Ovary (tissue), 9 donors: ENCODE results near the gene TCEAL7. TPM values are rescaled to one million over a fixed set of nuclear protein-coding genes. Genes with fewer than 3 reads are reported as not detected.
A peak's percentile ranks its signal among the peaks of the same experiment; 100 is the strongest.

ENCODE experiments used
- DNase-seq, 5 donors: peaks; one replicate each; pipeline ENCODE4 v3.0.0-alpha.2; 2019 to 2020
- H3K27ac ChIP-seq, 2 donors: fragments of 200-600 bp; one replicate each; pipeline versions ENCODE4 v1.5.1 to v1.8.0; 2019 to 2022
- H3K27me3 ChIP-seq: fragments of 200-600 bp; one replicate; pipeline ENCODE4 v1.8.0; 2022
- H3K36me3 ChIP-seq: fragments of 200-600 bp; sonication (generic); one replicate; pipeline ENCODE4 v1.5.1; 2019
- H3K4me1 ChIP-seq: one replicate; pipeline ENCODE4 v1.8.1; 2013; ENCODE audit warnings: mild to moderate bottlenecking, moderate library complexity; ENCODE audit not compliant: insufficient read depth
- H3K4me3 ChIP-seq: fragments of 200-600 bp; sonication (generic); one replicate; pipeline ENCODE4 v1.5.1; 2017
- H3K9me3 ChIP-seq, 2 donors: fragments of 200-600 bp in 1 of 2; sonication (generic) in 1 of 2; one replicate each; pipeline versions ENCODE4 v1.5.1 to v1.8.1; 2013 to 2019; ENCODE audit warnings: mild to moderate bottlenecking in 1 of 2, moderate library complexity in 1 of 2
- EP300 ChIP-seq: sonication (generic); formaldehyde crosslinking; IDR thresholded peaks from one replicate; pipeline ENCODE4 v1.6.1; 2017; ENCODE audit warnings: antibody characterized with exemption
- POLR2A ChIP-seq: fragments of 450-650 bp; IDR thresholded peaks from one replicate; pipeline ENCODE4 v1.6.1; 2017; ENCODE audit warnings: antibody characterized with exemption, mild to moderate bottlenecking, moderate library complexity
- WGBS, 3 donors: extraction: QIAGEN DNeasy Blood & Tissue Kit in 1 of 3; methylation state at CpG; one replicate each; pipeline versions ENCODE4 v1.1.5 to v1.1.7; 2013 to 2017; 5-methylcytosine and 5-hydroxymethylcytosine counted together
- intact Hi-C, 4 donors: fragments of 100-400 bp; cut with DNase I; formaldehyde crosslinking; loops; one replicate each; pipeline versions ENCODE4 v1.11.0 to v1.15.1; 2022 to 2023
- polyA plus RNA-seq, 2 donors: library from polyadenylated mRNA; stranded (reverse); fragments of 200-250 nt in 1 of 2; fragments of 350-450 nt in 1 of 2; fragmentation: Illumina TruSeq in 1 of 2; extraction: RNeasy Lipid Tissue Mini Kit (QIAGEN cat#74804) in 1 of 2; gene quantifications; one replicate each; pipeline ENCODE4 v1.2.3, GENCODE V29; 2013 to 2014
- small RNA-seq: library from RNA; depleted of rRNA; stranded (forward); fragments of <200 nt; gene quantifications from one replicate; pipeline ENCODE3, GENCODE V24; 2016
- total RNA-seq, 7 donors: library from RNA; depleted of rRNA in 2 of 7; stranded (reverse); fragments of >200 nt in 2 of 7; fragmentation: NEBNext Ultra II Directional in 3 of 7; extraction: Animal tissue kit (Norgen Biotek cat#: 25700) in 3 of 7; gene quantifications; one replicate each; pipeline versions ENCODE4 v1.1.0 to v1.2.4, GENCODE V29; 2016 to 2023
- TF ChIP-seq, protein P1 (sequence below), 3 donors: fragments of 450-650 bp in 2 of 3; fragments of 200-600 bp in 1 of 3; IDR thresholded peaks; one replicate each; pipeline versions ENCODE4 v1.5.1 to v1.8.0; 2016 to 2022; ENCODE audit warnings: antibody characterized with exemption in 3 of 3, mild to moderate bottlenecking in 1 of 3
- donor health status: DM: no; HTN: no; CAD: no; lungs with moderate emphysema.
- donor health status: DM: no; HTN: no; CAD: no.
- donor health status: Bipolar disorder and iron deficiency.
- donor health status: DM: yes; HTN: yes; CAD: no.
- donor health status: DM: no; HTN: no; CAD: no.
- donor health status: DM: yes; HTN: yes; CAD: no.

TCEAL7 gene
- total and polyA plus RNA-seq, 9 donors: 12.9 to 44.9 (median 21.9) TPM

DNA sequence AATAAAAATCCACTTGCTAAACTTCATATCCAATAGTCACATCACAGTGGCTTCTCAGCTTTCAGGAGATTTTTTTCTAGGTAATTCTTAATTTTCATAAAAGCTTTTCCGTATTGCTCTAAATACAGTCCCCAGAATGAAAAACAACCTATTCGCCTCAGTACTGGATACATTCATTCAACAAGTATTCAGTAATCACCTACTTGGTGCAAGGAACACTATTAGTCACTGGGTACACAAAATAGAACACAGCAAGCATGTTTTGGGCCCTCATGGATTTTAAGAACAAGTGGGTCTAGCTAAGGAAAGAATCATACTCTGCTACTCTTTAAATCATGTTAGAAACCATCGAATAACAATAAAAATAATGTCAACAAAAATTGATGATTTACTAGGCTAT is 43.5 kb downstream of the TCEAL7 start:
- Histone ChIP-seq H3K9me3 (no peaks in the 10 kb centered on the region), H3K4me3 (no peak overlapping the region), H3K27me3 (no peaks in the 10 kb centered on the region), H3K4me1 (no peaks in the 10 kb centered on the region), H3K27ac (peak overlapping the region in 1 of 2 donors; percentile 34), H3K36me3 (no peaks in the 10 kb centered on the region)
- no peak for DNase-seq
- intact Hi-C loops: no loop called here
- TF ChIP-seq EP300 (no peak), POLR2A (no peak)
- TF ChIP-seq, protein P1, sequence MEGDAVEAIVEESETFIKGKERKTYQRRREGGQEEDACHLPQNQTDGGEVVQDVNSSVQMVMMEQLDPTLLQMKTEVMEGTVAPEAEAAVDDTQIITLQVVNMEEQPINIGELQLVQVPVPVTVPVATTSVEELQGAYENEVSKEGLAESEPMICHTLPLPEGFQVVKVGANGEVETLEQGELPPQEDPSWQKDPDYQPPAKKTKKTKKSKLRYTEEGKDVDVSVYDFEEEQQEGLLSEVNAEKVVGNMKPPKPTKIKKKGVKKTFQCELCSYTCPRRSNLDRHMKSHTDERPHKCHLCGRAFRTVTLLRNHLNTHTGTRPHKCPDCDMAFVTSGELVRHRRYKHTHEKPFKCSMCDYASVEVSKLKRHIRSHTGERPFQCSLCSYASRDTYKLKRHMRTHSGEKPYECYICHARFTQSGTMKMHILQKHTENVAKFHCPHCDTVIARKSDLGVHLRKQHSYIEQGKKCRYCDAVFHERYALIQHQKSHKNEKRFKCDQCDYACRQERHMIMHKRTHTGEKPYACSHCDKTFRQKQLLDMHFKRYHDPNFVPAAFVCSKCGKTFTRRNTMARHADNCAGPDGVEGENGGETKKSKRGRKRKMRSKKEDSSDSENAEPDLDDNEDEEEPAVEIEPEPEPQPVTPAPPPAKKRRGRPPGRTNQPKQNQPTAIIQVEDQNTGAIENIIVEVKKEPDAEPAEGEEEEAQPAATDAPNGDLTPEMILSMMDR (IDR thresholded peaks at IDR 0.05): no peak
- WGBS, 3 donors: 59 to 68% (median 68%) methylated on average over 3 of the region's 3 CpGs

DNA sequence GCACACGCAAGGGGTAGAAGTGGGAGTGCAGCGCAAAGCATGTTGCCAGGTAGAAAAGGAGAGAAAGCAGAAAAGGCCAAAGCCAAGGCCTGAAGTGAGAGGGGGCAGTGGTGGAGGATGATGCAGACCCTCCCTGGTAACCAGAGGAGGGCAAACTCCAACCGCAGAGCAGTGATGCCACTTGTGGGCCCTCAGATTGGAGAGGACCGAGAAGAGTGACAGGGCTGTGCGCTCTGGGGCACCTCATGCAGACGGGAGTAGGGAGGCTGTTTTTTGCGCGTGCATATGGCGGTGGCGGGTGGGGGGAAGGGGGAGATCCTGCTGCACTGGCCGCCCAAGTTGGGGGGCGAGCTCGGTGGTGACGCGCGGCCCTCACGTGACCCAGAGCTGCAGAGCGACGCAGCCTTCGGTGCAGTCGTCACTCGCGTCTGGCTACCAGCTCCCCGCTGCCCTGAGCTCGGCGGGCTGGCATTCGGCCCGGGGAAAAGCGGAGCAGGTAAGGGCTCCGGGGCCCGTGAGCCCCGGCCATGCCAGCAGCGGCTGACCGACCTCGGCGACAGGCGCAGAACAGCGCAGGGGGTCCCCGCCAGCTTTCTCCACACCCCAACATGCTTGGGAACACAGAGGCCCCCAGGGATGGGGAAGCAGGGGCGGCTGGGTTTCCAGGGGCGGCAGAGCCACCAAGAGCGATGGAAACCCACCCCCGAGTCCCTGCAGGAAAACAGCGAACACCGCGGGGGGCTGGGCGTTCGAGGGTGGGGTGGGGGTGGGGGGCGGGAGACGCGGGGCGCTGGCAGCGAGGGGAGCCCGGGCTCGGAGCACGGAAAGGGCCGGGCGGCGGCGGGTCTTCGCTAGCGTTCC is 46.3 kb downstream of the TCEAL7 start, which contains the start of gene BEX3:
Gene BEX3, plus strand, starts transcription at position 421 of the 861 bp plus-strand sequence. CDS start 984 bp downstream, outside the sequence.
- TF ChIP-seq, protein P1 (IDR thresholded peaks at IDR 0.05): no peak
- peak; percentile 66 for TF ChIP-seq POLR2A
- no peak for TF ChIP-seq EP300
- Histone ChIP-seq H3K4me3 (peak within 1 kb of the TSS; percentile 71), H3K27ac (peak within 1 kb of the TSS; percentile 93 to 95), H3K4me1 (no peaks in the 10 kb centered on the region), H3K27me3 (no peaks in the 10 kb centered on the region), H3K36me3 (no peaks in the 10 kb centered on the region), H3K9me3 (no peaks in the 10 kb centered on the region)
- peak; percentile 70 to 84 (median 79) for DNase-seq
- intact Hi-C loops: no loop called here
- WGBS, 3 donors: 25 to 36% (median 35%) methylated on average over 20 to 62 of the region's 62 CpGs

DNA sequence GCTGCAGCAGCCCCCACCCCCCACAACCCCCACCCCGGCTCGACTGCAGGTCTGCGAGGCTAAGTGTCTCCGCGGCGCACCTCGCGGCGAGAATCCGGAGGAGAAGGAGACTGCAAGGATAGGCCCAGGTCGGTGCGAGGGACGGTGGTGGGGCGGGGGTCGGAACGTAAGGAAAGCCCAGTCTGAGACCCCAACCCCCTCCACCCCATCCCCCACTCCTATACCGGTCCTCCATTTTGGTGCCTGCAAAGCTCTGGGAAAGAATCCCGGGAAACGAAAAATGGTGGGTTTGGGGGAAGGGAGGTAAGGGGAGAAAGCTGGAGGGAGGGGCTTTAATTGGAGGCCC is 46.9 kb downstream of the TCEAL7 start:
- Histone ChIP-seq H3K27ac (peak overlapping the region; percentile 93 to 95), H3K4me3 (peak overlapping the region; percentile 71), H3K27me3 (no peaks in the 10 kb centered on the region), H3K4me1 (no peaks in the 10 kb centered on the region), H3K9me3 (no peaks in the 10 kb centered on the region), H3K36me3 (no peaks in the 10 kb centered on the region)
- 34 to 48% (median 40%) methylated on average over 18 to 19 of the region's 19 CpGs for WGBS, 3 donors
- DNase-seq: peak in 4 of 5 donors; percentile 37 to 54 (median 46)
- intact Hi-C loops: no loop called here
- TF ChIP-seq, protein P1 (IDR thresholded peaks at IDR 0.05): no peak
- no peak for TF ChIP-seq POLR2A
- no peak for TF ChIP-seq EP300

DNA sequence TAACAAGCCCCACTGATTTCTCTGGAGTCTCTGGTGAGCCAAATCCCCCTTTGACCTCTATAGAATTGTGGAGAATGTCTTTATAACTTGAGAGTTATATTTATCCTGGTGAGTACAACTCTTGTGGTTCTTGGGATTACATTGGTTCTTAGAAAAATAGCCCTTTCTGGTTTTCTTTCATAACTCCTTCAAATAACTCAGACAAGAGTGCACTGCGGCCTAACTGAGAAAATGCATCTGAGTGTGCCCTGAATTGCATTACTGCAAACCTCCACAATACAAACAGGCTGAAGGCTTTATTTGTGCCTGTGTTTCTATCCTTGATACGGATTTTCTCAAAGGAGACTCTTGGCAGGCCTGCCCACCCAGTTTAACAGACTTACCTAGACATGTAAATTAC is 49.0 kb downstream of the TCEAL7 start:
- 55 to 66% (median 60%) methylated on average over 2 of the region's 2 CpGs for WGBS, 3 donors
- intact Hi-C loops: no loop called here

More for the DNA sequence above, 49.0 kb downstream of the TCEAL7 start:
- Histone ChIP-seq H3K9me3 (no peaks in the 10 kb centered on the region), H3K27me3 (no peaks in the 10 kb centered on the region), H3K4me1 (no peaks in the 10 kb centered on the region), H3K36me3 (no peaks in the 10 kb centered on the region), H3K4me3 (no peak overlapping the region), H3K27ac (no peak overlapping the region)
- no peak for DNase-seq
- TF ChIP-seq, protein P1 (IDR thresholded peaks at IDR 0.05): no peak
- no peak for TF ChIP-seq EP300
- no peak for TF ChIP-seq POLR2A

Small RNA genes within 50 kb of the gene (small RNA-seq; reads per million reads assigned to genes)
- gene Z92846.1: not detected

Other genes with a start within 250 kb of the TCEAL7 start
- 10 to 100 TPM in 1 of 7 donors, 1 to 10 TPM in 4, under 1 TPM in 1, not detected in 1; 0.58 to 65.3 (median 1.6) TPM for gene NXF3, start 237.1 kb upstream of the TCEAL7 start, total RNA-seq
- under 1 TPM; 0.23 to 0.27 TPM for gene NXF3, start 237.1 kb upstream of the TCEAL7 start, polyA plus RNA-seq
- 10 to 100 TPM; 51.0 to 75.3 (median 60.9) TPM for gene BEX4, start 115.1 kb upstream of the TCEAL7 start, total RNA-seq
- gene BEX4, start 115.1 kb upstream of the TCEAL7 start, polyA plus RNA-seq: 100 to 1,000 TPM; 101 to 124 TPM
- 10 to 100 TPM; 41.8 to 72.0 (median 56.8) TPM for gene TCEAL8, start 75.1 kb upstream of the TCEAL7 start, total RNA-seq
- 100 to 1,000 TPM in 1 of 2 donors, 10 to 100 TPM in 1; 67.6 to 121 TPM for gene TCEAL8, start 75.1 kb upstream of the TCEAL7 start, polyA plus RNA-seq
- 1 to 10 TPM in 5 of 7 donors, under 1 TPM in 1, not detected in 1; 0.50 to 4.0 (median 2.2) TPM for gene TCEAL5, start 53.5 kb upstream of the TCEAL7 start, total RNA-seq
- gene TCEAL5, start 53.5 kb upstream of the TCEAL7 start, polyA plus RNA-seq: 1 to 10 TPM; 2.3 to 3.6 TPM
- gene BEX2, start 19.2 kb upstream of the TCEAL7 start, total RNA-seq: 10 to 100 TPM; 29.5 to 67.0 (median 52.9) TPM
- gene BEX2, start 19.2 kb upstream of the TCEAL7 start, polyA plus RNA-seq: 10 to 100 TPM; 55.9 to 79.4 TPM
- 100 to 1,000 TPM in 5 of 7 donors, 10 to 100 TPM in 2; 78.0 to 246 (median 139) TPM for gene TCEAL9, start 26.3 kb downstream of the TCEAL7 start, total RNA-seq
- gene TCEAL9, start 26.3 kb downstream of the TCEAL7 start, polyA plus RNA-seq: 100 to 1,000 TPM; 216 to 223 TPM
- 100 to 1,000 TPM; 204 to 424 (median 355) TPM for gene BEX3, start 46.3 kb downstream of the TCEAL7 start, total RNA-seq
- gene BEX3, start 46.3 kb downstream of the TCEAL7 start, polyA plus RNA-seq: 100 to 1,000 TPM; 368 to 426 TPM
- gene RAB40A, start 189.2 kb downstream of the TCEAL7 start, total RNA-seq: 1 to 10 TPM in 6 of 7 donors, under 1 TPM in 1; 0.81 to 7.4 (median 5.1) TPM
- gene RAB40A, start 189.2 kb downstream of the TCEAL7 start, polyA plus RNA-seq: 1 to 10 TPM; 1.9 to 2.5 TPM